AG10803 (cell line): ENCODE data around the gene RPS15.
A peak's percentile ranks its signal among the peaks of the same experiment; 100 is the strongest.

Experiments
- DNase-seq: peaks from one replicate; pipeline ENCODE4 v3.0.0; 2010; ENCODE audit warnings: low read depth
- H3K4me3 ChIP-seq: 2 replicates; pipeline ENCODE4 v1.5.1; 2011; ENCODE audit warnings: mild to moderate bottlenecking, low read length, control low read depth
- TF ChIP-seq, protein P1 (sequence below): conservative IDR thresholded peaks from 2 replicates; pipeline ENCODE4 v1.5.1; 2011; ENCODE audit warnings: mild to moderate bottlenecking, low read length, control low read depth, inconsistent platforms

Gene RPS15

GRCh38 chr19:1440418-1440801 lies 2.2 kb downstream of the RPS15 start:
- no peak for DNase-seq
- no peak overlapping the region for H3K4me3 ChIP-seq

DNA sequence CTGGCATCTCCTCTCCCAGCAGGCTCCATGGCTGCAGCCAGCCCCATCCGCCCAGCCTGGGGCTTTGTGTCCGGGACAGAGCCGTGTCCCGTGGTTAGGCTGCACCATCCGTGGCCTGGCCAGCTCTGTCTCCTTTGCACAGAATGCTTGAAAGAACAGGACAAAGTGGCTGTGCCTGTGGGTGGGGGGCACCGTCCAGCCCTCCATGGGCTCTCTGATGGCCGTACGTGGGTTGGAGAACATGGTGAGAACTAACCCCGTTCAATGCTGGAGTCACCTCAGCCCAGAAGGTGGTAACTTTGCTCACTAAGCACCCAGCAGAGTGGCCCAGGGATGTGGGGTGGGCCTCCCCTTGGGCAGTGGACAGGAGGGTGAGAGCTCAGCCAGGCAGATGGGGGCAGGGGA lies 2.8 kb downstream of the RPS15 start:
- no peak for DNase-seq
- TF ChIP-seq, protein P1, sequence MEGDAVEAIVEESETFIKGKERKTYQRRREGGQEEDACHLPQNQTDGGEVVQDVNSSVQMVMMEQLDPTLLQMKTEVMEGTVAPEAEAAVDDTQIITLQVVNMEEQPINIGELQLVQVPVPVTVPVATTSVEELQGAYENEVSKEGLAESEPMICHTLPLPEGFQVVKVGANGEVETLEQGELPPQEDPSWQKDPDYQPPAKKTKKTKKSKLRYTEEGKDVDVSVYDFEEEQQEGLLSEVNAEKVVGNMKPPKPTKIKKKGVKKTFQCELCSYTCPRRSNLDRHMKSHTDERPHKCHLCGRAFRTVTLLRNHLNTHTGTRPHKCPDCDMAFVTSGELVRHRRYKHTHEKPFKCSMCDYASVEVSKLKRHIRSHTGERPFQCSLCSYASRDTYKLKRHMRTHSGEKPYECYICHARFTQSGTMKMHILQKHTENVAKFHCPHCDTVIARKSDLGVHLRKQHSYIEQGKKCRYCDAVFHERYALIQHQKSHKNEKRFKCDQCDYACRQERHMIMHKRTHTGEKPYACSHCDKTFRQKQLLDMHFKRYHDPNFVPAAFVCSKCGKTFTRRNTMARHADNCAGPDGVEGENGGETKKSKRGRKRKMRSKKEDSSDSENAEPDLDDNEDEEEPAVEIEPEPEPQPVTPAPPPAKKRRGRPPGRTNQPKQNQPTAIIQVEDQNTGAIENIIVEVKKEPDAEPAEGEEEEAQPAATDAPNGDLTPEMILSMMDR, result no peak
- no peak overlapping the region for H3K4me3 ChIP-seq

More at GRCh38 chr19:1440418-1440801, 2.2 kb downstream of the RPS15 start:
- TF ChIP-seq, protein P1, result no peak

GRCh38 chr19:1441677-1442438 lies 3.7 kb downstream of the RPS15 start:
- H3K4me3 ChIP-seq, result no peak overlapping the region
- no peak for DNase-seq
- TF ChIP-seq, protein P1, result no peak

- TF ChIP-seq, protein P1, result peak; percentile 41; the same call in 1 of the 2 replicates
- DNase-seq, result peak; percentile 29
- H3K4me3 ChIP-seq, result peak overlapping the region; percentile 43
Measured at GRCh38 chr19:1445185-1445931, 7.2 kb downstream of the RPS15 start.

GRCh38 chr19:1445932-1446712 lies 7.9 kb downstream of the RPS15 start:
- peak overlapping the region; percentile 43 for H3K4me3 ChIP-seq
- TF ChIP-seq, protein P1, result no peak
- no peak for DNase-seq

- no peak overlapping the region for H3K4me3 ChIP-seq
- TF ChIP-seq, protein P1, result no peak
- no peak for DNase-seq
Measured at GRCh38 chr19:1446713-1447481, 8.7 kb downstream of the RPS15 start.
